GM18861 (cell line): Measurements from ENCODE around the gene FAM184B.
A peak's percentile ranks its signal among the peaks of the same experiment; 100 is the strongest.

ENCODE experiments used
- ATAC-seq: cut with Tn5 transposase; IDR thresholded peaks from one replicate; pipeline ENCODE4 v1.9.1; 2021; ENCODE audit not compliant: unreplicated experiment

FAM184B gene

DNA sequence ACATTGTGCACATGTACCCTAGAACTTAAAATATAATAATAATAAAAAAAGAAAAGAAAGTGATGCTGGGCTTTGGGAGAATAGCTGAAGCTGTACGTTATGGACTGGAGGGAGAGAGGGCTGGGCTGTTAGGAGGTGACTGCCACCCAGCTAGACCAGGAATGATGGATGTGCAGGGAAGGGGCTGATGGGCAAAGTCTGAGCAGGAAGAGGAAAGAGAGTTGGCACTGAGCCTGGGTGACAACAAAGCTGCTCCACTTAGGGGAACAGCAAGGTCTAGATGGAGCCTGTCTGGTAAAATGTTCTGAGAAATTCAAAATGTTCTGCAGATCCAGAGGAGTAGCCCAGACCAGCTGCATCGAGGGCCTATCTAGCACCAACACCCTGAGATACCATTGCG lies 134.7 kb downstream of the FAM184B start:
- ATAC-seq, result no peak

DNA sequence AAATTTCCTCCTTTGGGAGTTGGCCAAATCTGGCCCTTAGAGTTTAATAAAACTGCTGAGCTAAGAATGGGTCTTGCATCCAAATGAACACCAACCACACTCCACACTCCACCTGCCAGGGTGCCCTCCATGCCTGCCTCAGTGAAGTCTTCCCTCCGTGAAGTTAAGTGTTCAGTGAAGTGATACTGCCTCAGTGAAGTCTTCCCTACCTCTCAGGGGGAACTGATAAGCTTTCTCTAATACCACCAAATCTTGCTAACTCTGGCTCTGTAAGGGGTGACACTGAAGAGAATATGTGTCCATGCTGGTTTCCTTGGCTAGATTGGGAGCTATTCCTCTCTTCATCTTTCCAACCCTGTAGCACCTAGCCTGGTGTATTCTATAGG lies 139.0 kb downstream of the FAM184B start:
- no peak for ATAC-seq

GRCh38 chr4:17639136-17639535 lies 142.3 kb downstream of the FAM184B start:
- ATAC-seq, result no peak

GRCh38 chr4:17636696-17637622 lies 144.5 kb downstream of the FAM184B start:
- ATAC-seq, result peak; percentile 96

- ATAC-seq, result no peak
Measured at GRCh38 chr4:17636341-17636695, 145.1 kb downstream of the FAM184B start.

GRCh38 chr4:17635056-17635455 lies 146.4 kb downstream of the FAM184B start:
- ATAC-seq, result no peak

GRCh38 chr4:17633600-17633999 lies 147.8 kb downstream of the FAM184B start:
- ATAC-seq, result no peak

DNA sequence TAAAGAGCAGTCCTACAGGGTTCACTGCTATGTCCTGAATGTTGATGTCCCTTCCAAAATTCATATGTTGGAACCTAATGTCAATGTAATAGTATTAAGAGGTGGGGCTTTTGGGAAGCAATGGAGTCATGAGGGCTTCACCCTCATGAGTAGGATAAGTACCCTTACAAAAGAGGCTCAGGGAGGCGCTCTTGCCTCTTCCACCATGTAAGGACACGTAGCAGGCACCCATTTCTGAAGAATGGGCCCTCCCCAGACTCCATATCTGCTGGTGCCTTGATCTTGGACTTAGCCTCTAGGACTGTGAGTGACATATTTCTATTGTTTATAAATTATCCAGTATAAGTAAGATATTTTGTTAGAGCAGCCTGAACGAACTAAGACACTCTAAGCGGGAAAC lies 151.2 kb downstream of the FAM184B start:
- ATAC-seq, result no peak

DNA sequence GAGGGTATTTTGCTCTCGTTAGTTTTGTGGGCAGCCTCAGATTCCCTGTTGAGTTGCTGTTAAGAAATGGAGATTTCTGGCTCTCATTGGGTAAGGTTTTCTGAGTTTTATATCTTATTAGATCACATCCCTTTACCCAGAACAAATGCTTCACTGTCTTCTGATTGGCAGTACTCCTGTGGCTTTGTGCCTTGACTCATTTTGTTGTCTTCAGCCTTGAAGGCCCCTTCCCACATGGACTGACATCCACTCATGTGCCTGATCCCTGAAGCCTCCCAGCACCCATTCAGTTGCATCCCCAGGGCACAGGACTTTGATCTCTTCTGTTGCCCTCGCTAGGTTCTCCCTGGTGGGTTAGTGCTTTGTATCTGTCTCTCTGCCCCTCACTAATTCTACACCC lies 156.6 kb downstream of the FAM184B start:
- no peak for ATAC-seq

DNA sequence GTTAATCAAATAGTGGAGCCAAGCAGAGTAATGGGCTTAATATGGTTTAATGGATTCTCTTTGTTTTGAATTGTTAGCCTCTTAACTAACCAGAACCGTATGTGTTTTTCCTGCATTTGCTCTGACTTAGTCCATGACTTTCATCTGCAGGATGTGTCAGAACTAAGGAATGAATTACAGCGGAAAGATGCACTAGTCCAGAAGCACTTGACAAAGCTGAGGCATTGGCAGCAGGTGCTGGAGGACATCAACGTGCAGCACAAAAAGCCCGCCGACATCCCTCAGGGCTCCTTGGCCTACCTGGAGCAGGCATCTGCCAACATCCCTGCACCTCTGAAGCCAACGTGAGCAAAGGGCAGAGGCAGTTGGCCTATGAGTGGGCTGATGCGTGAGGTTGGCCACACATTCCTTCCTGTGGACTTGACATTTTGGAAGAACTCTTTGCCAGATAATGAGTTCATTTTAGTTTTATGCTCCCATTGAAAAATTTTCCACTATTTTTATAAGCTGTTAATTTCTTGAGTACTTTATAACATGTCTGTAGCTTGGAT lies 157.9 kb downstream of the FAM184B start:
- ATAC-seq, result no peak

DNA sequence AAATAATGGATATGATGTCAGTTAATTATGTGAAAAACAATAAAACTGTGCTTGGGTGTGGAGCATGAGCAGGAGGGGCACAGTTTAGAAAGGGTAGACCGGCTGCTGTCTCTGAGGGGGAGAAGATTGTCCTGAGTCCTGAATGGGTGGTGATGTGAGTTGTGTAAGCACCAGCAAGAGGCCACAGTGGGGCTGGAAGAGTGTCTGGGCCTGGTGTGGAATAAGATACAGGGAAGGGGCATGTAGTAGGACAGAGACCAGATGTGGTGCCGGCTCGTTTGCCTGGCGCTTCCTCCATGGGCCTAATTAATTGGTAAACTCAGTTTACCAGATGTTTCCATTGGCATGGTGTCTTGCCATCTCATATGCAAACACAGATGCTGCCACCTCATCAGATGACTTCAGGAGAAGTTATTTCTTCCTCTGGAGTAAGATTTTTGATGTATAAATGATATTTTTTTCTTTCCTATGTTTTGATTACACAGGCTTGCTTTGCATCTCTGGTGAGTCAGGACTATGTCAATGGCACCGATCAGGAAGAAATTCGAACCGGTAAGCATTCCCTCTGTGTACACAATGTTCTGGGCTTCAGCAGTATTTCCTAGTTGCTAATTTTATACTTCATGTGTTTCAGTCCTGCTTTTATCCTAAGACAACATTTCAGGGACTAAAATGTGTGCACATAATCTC lies 161.9 kb downstream of the FAM184B start:
- ATAC-seq, result no peak

- ATAC-seq, result no peak
Measured at GRCh38 chr4:17618926-17619325, 162.5 kb downstream of the FAM184B start.

- no peak for ATAC-seq
Measured at GRCh38 chr4:17616283-17616682, 165.1 kb downstream of the FAM184B start.

GRCh38 chr4:17614416-17615299 lies 166.8 kb downstream of the FAM184B start, which contains the start of gene MED28:
TSS of gene MED28 (plus strand) at chr4:17614641. CDS start at chr4:17614655, 14 bp downstream.
- ATAC-seq, result peak; percentile 96

DNA sequence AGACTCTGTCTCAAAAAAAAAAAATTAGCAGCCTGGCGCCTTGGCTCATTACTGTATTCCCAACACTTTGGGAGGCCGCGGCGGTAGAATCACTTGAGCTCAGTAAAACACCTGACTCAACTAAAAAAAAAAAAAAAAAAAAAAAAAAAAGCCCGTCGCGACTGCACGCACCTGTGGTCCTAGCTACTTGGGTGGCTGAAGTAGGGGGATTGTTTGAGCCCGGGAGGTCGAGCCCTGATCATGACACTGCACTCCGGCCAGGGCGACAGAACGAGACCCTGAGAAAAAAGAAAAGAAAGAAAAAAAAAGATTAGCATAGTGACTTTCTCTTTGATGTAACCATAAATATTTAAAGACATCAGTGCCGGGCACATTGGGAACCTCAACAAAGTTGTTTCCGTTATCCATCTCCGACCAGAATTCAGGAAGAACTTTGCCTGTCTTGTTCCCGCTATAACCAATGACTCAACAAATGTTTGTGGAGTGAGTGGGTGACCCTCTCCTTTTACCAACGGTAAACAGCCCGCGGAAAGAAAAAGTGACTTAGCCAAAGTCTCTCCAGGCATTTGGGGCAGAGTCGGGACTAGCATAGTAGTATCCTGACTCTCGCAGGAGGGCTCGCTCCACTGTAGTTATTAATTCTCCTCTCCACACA lies 167.5 kb downstream of the FAM184B start:
- peak; percentile 33 for ATAC-seq

GRCh38 chr4:17605236-17605635 lies 176.2 kb downstream of the FAM184B start:
- ATAC-seq, result no peak

- ATAC-seq, result no peak
Measured at GRCh38 chr4:17599826-17600225, 181.6 kb downstream of the FAM184B start.

DNA sequence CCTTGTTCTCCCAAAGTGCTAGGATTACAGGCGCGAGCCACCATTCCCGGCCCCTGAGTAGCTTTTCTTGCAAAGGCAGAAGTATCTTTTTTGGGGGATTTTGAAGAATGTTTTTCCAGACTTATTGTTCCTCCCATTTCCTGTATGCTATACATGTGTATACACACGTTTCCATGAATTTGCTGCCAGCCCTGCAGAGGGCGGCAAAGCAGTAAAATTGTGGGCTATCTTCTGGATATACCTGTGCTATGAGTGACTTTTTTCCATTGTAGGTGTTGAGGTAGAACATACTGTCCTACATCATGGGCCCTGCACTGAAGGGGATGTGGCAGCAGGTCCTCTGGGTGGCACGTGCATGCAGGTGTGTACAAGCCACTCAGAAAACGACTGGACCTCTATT lies 183.9 kb downstream of the FAM184B start:
- no peak for ATAC-seq

- ATAC-seq, result peak; percentile 87
Measured at GRCh38 chr4:17595471-17596005, 185.9 kb downstream of the FAM184B start.

DNA sequence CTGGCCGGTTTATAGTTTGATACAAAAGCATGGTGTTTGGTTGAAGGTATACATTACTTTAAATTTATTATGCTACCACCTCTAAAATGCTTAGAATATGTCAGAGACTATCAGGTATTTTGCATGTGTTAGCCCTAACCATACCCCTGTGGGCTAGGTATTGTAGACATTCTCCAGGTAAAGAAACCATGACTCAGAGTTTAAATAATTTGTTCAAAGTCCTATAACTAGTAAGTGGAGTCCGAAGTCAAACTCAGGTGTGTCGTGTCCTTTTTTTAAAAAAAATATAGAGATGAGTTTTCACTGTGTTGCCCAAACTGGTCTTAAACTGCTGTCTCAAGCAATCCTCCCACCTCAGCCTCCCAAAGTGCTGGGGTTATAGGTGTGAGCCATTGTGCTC lies 192.1 kb downstream of the FAM184B start:
- ATAC-seq, result no peak
